GM18526 (cell line): ENCODE measurements around the gene GNAI2.

ENCODE experiments used
- POLR2A ChIP-seq: IDR thresholded peaks from 3 replicates; pipeline ENCODE4 v1.6.1; 2011; ENCODE audit not compliant: insufficient read length; ENCODE audit errors: extremely low read depth

The GNAI2 gene

DNA sequence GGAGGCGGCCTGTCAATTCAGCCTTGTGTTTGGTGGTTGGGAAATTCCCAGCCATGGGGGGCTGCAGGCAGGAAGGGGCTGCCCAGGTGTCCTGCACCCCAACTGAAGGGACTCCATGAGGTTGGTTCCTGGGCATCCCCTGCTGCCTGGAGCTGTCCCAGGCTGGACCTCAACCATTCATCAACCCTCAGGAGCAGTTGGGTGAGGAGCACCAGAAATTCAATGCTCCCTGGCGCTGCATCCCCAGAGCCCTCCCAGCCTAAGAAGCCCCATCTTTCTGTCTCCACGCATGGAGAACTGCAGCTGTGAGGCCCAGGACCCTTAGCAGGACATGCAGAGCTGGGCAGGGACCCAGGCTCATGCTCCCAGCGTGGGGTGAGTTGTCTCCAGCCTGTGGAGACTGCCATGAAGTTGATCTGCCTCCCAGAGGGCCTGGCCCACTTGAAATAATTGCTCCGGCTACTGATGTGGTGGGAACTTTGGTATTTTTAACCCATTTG lies 25.0 kb downstream of the GNAI2 start:
- TF ChIP-seq POLR2A: no peak

- TF ChIP-seq POLR2A: no peak
These were observed 25.5 kb downstream of the GNAI2 start for GRCh38 chr3:50261505-50261904.

DNA sequence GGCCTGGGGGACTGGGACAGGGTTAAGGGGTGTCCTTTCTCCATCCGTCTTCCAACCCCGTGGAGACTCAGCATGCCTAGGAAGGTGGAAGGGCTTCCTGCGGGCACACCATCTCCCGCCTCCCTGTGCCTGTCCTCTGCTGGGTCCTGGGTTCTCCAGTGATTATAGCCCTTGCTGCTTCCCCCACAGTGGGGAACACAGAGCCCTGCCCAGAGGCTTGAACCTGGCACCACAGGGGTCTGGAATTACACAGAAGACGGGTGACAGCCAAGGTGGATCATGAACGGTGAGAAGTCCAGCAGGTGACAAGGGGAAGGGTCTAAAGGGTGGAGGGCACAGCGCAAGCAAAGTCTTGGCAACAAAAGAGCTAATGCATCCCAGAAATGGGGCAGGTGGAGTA lies 26.8 kb downstream of the GNAI2 start:
- TF ChIP-seq POLR2A: no peak

DNA sequence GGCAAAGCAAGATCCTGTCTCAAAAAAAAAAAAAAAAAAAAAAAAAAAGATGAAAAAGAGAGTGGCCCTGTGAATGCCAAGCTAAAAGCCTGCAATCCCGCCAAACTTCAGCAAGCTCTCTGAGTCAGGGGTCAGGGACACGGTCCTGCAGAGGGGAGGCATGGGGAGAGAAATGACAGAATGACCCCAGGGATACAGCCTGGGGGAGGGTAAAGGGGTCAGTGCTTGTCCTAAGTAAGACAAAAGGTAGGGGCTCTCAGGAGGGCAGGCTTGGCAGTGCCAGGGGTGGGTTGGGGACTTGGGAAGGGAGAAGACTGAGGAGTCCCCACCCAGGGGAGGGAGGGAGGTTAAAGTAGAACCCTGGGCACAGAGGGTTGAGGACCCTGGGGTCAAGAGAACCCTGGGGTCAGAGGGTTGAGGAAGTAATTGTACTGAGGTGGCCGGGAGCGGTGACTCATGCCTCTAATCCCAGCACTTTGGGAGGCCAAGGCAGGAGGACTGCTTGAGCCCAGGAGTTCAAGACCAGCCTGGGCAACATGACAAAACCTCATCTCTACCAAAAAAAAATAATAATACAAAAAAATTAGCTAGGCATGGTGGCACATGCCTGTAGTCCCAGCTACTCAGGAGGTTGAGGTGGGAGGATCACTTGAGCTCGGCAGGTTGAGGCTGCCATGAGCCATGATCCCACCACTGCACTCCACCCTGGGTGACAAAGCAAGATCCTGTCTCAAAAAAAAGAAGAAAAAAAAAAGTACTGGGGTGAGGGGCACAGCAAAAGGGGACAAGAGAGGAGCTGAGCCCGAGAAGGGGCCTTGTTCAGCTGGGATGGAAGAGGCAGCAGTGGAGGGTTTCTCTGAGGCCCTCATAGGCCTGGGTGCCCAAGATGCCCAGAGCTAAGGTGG lies 27.7 kb downstream of the GNAI2 start:
- no peak for TF ChIP-seq POLR2A

DNA sequence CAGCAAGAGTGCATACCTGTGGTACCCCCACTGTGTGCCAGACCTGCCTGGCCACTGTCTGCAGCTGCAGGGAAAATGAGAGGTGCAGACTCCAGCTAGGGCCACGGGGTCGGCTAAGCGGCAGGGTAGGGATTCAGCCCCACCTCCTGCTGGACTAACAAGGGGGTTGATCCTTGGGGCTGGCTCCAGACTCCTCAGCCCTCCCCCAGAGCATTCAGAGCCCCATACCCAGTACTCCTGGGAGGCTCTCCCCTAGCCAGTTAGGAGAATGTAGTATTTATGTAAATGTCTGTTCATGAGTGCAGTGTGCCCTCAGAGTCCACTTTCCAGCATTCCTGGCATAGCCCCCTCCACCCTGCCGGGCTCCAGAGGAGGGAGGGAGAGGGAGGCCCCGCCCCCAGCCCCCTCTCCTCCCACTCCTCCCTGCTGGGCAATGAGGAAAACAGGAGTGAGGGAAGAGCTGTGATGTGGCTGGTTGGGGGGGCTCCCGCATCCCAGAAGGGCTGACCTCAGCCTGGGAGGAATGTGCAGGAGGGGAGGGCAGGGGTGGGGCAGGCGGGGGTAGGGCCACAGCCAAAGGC lies 28.5 kb downstream of the GNAI2 start:
- no peak for TF ChIP-seq POLR2A

DNA sequence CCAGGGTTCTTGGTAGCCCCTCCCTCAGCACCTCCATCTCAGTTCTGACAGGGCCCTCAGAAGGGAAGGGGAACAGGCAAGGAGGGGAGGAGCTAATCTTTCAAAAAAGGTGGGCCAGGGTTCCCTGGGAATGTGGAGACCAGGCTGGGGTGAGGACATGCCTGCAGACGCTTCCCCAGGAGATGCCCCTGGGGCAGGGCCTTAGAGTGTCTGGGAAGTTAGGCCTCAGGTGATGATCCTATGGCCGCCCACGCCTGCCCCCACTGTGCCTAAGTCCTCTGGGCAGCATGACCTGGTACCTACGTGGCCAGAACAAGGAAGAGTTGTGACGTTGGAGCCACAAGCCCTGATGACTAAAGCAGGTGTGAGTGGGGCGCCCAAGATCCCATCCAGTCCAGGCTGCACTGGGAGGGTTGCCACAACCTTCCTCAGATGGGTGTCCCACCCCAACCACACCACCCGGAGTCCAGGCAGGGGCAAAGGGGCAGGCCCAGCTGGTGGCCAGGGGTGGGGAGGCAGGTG lies 29.0 kb downstream of the GNAI2 start:
- TF ChIP-seq POLR2A: no peak

DNA sequence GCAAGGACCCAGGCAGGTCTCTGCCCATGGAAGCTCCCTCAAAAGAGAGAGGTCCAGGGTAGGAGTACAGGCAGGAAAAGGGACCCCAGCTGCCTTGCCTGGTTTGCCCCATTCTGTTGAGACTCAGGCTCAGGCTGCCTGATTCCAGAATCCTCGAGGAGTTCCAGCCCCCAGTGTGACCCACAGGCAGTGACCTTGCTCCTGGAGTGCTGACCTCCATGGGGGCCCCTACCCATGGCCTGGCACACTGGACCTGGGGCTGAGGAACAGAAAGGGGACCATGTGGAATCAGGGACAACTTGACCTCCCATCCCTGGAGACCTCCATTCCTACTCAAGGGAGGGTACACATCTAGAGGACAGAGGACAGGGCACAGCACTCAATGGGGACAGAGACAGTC lies 29.6 kb downstream of the GNAI2 start:
- TF ChIP-seq POLR2A: no peak

GRCh38 chr3:50266017-50266416 lies 30.0 kb downstream of the GNAI2 start:
- TF ChIP-seq POLR2A: no peak

DNA sequence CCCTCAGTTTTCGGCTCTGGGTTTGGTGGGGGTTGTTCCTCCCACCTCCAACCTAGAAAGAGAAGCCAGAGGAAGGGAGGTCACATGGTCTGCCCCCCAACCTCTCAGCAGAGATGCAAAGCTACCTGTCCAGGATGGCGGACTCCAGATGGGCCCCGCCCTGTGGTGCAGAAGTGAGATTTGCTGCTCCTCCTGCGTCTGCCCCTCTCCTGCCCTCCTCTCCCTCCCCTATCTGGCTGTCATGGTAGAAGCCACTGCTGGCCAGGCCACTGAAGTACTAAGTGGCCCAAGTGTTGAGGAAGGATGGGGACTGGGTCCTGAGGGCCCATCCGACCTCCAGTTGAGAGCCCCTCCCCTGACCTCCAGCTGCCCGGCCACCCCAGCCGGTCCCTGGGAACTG lies 30.8 kb downstream of the GNAI2 start:
- TF ChIP-seq POLR2A: no peak

DNA sequence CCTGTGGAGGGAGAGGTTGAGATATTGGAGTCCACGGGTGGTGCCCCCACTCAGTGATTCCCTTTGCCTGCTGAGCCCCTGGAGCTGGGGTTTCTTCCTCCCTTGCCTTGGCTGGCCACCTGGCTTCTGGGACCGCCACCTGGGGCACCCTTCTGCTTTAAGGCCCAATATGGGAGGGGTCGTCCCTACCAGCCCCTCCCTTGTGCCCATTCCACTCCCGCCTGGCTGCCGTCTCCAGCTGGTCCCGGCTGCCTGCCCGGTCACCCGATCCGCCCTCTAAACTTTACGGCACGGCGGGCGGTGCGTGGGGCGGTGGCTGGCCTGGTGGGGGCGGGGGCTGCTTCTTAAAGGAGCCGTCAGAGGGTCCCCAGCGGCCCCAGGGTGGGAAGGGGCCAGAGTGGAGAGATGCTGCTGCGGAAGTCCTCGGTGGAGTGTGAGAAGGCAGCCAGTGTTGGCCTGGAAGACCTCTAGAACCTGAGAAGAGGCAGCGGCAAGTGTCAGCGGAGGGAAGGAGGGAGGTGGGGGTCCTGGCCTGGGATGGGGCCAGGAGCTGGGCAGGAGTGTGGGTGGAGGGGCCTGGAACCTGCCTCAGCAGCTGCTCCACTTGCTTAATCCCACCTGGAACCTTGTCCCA lies 31.4 kb downstream of the GNAI2 start:
- no peak for TF ChIP-seq POLR2A

DNA sequence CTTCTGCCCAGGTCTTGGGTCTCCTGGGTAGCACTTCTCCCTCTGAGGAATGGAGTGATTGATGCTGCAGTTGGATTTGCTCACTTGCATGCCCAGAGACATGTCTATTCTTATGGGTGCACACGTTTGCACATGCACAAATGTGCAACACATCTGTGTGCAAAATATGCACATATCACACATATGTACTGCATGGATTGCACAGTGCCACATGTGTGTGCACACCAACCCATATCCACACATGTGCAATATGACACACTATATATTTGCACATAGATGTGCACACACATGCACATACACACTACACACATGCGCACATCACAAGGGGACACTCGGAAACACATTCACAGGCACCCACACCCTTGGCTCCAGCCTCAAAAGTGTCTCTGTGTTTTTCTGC lies 32.3 kb downstream of the GNAI2 start:
- TF ChIP-seq POLR2A: no peak

DNA sequence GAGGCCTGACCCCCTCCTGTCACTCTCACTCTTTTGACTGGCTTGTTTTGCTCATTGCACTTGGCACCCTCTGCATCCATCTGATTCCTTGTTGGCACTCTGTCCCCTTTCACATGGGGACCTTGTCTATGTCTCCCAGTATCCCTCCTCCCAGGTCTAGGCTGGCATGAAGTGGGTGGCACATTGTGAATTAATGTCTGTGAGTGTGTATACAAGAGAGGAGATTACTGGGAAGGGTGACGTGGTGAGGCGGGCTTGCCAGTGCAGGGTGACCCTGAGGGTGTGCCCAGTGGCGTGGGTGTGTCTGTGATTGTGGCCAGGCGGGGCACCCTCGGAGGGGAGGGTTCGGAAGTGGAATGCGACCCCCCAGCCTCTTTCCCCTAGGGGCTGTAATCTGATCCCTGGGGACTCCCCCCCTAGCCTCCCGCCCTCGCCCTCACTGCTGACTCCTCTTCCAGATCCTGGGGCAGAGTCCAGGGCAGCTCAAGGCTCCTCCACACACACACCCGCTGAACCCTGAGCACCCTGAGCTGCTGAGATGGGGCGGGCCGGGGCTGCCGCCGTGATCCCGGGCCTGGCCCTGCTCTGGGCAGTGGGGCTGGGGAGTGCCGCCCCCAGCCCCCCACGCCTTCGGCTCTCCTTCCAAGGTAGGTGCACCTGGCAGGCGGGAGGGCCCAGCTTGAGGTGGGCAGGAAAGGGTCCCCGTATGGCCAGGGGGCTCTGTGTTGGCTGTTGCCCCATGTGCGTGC lies 32.9 kb downstream of the GNAI2 start, which contains the start of gene SEMA3B:
Gene SEMA3B, plus strand, starts transcription at position 445 of the 749 bp plus-strand sequence. Its CDS starts 94 bp downstream, at position 539.
- TF ChIP-seq POLR2A: no peak

- TF ChIP-seq POLR2A: no peak
These were observed 33.5 kb downstream of the GNAI2 start for GRCh38 chr3:50269460-50269859.

- TF ChIP-seq POLR2A: no peak
These were observed 34.0 kb downstream of the GNAI2 start for GRCh38 chr3:50269977-50270413.
